GM21360 (cell line): ENCODE results near the gene ARRB2.
"Not testable (repeated sequence)": the region's sequence is repeated elsewhere in the genome, so short reads cannot be mapped to it uniquely, and the experiment has no call there.

ENCODE experiments used
- ATAC-seq: cut with Tn5 transposase; IDR thresholded peaks from one replicate; pipeline ENCODE4 v1.9.1; 2021; ENCODE audit warnings: mild to moderate bottlenecking, moderate library complexity; ENCODE audit not compliant: unreplicated experiment

Gene ARRB2

GRCh38 chr17:4699401-4700056, 10.9 kb upstream of the ARRB2 start:
- not testable (repeated sequence) for ATAC-seq

- no peak for ATAC-seq
These were observed 9.3 kb upstream of the ARRB2 start for GRCh38 chr17:4701116-4701515.

- no peak for ATAC-seq
These were observed 7.1 kb upstream of the ARRB2 start for GRCh38 chr17:4703330-4703691.

GRCh38 chr17:4704574-4704907, 5.9 kb upstream of the ARRB2 start:
- not testable (repeated sequence) for ATAC-seq

- no peak for ATAC-seq
These were observed 5.4 kb upstream of the ARRB2 start for GRCh38 chr17:4704991-4705390.

DNA sequence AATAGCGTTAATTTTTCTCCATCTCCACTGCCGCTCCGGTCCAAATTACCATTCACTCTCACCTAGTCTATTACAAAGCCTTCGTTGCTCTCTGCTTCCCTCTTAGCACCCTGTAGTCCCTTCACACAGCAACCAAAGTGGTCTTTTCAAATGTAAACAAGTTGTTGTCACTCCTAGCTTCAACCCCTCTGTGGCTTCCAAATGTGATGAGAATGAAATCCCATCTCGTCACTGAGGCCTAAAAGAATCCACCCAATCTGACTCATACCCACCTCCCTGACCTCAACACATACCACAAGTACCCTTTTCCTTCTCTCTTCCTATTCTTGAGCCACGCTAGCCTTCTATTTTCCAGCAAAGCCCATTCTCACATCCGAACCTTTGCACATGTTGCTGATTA, 4.3 kb upstream of the ARRB2 start:
- no peak for ATAC-seq

DNA sequence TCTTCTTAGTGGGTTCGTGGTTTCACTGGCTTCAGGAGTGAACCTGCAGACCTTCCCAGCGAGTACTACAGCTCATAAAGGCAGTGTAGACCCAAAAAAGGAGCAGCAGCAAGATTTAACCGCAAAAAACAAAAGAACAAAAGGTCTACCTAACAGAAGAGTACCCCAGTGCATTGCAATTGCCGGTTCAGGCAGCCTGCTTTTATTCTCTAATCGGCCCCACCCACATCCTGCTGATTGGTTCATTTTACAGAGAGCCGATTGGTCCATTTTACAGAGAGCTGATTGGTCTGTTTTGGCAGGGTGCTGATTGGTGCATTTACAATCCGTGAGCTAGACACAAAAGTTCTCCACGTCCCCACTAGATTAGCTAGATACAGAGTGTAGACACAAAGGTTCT, 2.0 kb upstream of the ARRB2 start:
- no peak for ATAC-seq

- ATAC-seq, result peak; percentile 6
These were observed 532 bp downstream of the ARRB2 start for GRCh38 chr17:4710693-4711634.

GRCh38 chr17:4711661-4712181, 1.3 kb downstream of the ARRB2 start:
- no peak for ATAC-seq

DNA sequence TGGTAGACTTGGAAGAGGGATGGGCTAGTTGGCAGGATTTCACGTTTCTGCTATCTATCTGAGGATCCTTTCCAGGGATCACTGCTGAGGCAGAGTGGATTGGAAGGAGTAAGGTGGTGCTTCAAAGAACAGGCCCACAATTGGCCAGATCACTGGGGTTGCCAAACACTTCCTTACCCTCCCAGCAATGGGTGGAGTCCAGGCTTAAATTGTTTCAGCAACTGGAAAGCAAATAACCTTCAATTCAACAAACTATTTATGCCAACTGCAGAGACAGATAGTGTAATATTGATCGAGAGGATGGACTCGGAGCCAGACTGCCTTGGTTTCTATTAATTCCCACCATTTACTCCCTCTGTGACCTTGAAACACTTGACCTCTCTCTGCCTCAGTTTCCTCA, 2.1 kb downstream of the ARRB2 start:
- no peak for ATAC-seq

DNA sequence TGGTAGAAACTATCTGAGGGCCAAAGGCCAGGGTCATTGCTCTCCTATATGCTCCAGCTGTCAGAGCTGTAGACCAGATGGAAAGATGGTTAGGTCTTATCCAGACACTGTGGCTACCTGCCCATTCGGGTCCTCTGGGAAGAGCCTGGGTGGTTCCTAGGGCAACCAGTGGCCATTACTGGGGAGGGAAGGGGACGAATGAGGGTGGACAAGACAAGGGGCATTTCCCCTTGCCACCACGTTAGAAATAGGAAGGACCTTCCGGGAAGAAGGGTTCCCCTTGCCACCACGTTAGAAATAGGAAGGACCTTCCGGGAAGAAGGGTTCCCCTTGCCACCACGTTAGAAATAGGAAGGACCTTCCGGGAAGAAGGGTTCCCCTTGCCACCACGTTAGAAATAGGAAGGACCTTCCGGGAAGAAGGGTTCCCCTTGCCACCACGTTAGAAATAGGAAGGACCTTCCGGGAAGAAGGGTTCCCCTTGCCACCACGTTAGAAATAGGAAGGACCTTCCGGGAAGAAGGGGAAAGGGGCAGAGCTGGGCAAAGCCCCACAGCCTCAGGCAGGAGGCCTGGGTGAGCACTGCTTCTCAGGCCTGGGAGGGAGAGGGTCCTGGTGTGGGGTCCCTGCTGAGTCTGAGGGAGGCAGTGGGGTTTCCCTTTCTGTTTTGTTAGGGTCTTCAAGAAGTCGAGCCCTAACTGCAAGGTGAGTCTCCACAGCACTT, 4.1 kb downstream of the ARRB2 start:
- ATAC-seq, result not testable (repeated sequence)

DNA sequence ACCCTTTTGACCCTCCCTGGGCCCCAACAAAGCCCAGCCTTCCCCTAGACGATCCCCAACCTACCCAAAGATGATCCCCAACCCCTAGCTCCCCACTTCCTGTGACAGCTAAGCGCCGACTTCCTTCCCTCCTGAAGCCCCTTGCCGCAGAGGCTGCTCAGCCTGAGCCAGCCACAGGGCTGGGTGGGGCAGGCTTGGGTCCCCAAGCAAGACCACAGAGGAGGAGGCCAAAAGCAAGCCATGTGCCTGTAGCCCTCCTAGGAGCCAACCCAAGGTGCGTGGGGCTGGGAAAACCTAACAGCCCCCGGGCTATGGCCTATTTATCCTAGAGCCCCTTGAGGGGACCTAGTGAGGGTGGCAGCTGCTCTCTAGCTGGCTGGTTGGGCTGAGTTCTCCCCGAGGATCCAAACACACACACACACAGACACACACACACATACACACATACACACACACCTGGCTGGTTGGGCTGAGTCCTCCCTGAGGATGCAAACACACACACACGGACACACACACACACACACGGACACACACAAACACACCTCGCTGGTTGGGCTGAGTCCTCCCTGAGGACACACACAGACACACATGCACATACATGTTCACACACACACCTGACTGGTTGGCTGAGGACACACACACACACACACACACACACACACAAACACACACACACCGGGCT, 4.8 kb downstream of the ARRB2 start:
- ATAC-seq, result no peak

- ATAC-seq, result no peak
These were observed 5.6 kb downstream of the ARRB2 start for GRCh38 chr17:4716081-4716480.

DNA sequence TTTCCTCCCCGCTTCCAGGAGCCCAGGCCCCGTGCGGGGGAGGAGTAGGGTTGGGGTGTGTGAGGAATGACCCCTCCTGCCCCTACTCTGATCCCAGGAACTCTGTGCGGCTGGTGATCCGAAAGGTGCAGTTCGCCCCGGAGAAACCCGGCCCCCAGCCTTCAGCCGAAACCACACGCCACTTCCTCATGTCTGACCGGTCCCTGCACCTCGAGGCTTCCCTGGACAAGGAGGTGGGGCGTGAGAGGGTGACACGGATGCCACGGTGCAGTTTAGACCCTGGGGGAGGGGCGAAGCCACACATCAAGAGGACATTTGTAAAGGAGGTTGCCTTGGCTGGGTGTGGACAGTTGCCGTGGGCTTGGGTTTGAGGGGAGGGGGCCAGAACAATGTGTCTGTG, 7.4 kb downstream of the ARRB2 start:
- no peak for ATAC-seq

- no peak for ATAC-seq
These were observed 7.8 kb downstream of the ARRB2 start for GRCh38 chr17:4718276-4718675.

GRCh38 chr17:4719146-4719545, 8.7 kb downstream of the ARRB2 start:
- no peak for ATAC-seq

DNA sequence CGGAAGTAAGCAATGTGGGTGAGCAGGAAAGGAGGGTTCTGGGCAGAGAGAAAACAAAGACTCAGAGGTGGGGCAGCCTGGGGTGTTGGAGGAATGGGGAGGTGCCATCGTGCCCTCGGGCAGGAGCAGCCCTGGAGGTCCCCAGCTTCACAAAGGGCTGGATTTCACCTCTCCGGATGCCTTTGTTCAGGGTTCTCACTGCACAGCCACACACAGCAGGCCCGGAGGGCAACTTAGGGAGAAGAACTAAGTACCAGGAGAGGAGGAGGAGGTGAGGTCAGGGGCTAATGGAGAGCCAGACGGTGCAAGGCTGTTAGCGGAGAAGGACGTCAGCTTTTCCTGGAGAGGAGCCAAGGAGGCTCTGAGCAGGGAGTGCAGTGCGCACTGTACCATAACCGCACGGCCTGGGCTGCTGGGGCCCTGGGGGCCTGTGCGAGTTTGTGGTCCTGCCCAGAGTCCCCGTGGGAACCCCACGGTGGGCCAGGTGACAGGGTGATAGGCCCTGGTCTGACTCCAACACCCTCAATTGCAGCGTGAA, 9.3 kb downstream of the ARRB2 start:
- ATAC-seq, result no peak

DNA sequence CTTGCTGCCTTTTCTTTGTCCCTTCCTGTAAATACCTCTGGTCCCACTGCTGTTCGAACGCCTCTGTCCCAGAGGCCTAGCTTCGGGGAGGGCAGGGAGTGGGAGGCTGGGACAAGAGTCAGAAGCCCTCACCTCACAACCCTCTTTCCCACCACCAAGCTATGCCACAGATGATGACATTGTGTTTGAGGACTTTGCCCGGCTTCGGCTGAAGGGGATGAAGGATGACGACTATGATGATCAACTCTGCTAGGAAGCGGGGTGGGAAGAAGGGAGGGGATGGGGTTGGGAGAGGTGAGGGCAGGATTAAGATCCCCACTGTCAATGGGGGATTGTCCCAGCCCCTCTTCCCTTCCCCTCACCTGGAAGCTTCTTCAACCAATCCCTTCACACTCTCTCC, 10.4 kb downstream of the ARRB2 start:
- no peak for ATAC-seq

- no peak for ATAC-seq
These were observed 11.0 kb downstream of the ARRB2 start for GRCh38 chr17:4721203-4722135.
